ENCODE data around the gene RSPH9.
A peak's percentile ranks its signal among the peaks of the same experiment; 100 is the strongest.
"Not testable (repeated sequence)": the region's sequence is repeated elsewhere in the genome, so short reads cannot be mapped to it uniquely, and the experiment has no call there.

RSPH9 gene

DNA sequence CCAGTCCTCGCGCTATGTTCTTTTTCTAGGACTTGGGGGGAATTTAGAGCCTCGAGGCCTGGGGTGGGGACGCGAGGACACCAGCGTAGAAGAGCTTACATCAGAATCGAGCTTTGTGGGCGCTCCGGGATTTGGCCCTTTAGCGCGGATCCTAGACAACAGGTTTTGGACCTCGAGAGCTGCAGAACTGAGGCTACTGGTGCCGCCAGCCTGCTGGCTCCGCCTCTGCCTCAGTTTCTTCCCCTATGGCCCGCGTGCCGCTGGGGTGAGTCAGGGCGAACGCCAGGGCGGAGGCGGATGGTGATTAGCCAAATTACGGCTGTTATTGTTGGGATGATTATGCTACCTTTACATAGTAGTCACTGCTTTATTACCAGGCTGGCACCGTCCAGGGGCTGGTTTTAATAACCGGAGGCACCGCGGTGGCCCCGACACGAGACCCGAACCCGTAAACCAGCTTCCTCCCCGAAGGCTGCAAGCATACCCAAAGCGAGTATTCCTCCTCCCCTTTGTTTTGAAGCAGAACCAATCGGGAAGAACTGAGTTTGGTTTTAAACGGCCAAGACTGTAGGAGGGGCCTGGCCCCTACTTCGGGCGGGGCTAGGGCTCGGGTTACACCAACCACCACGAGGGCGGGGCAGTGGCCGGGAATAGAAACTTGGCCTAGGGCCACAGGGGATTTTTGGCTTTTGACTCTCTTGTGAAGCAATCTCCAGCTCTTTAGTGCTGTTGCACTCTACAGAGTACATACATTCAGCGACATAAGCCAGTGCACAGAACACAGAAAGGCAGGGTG lies 15.1 kb upstream of the RSPH9 start:
- DNase-seq = peak; percentile 97

- DNase-seq = no peak
These were observed 13.7 kb upstream of the RSPH9 start for GRCh38 chr6:43630980-43631619.

GRCh38 chr6:43633002-43633401 lies 11.8 kb upstream of the RSPH9 start:
- DNase-seq = not testable (repeated sequence)

DNA sequence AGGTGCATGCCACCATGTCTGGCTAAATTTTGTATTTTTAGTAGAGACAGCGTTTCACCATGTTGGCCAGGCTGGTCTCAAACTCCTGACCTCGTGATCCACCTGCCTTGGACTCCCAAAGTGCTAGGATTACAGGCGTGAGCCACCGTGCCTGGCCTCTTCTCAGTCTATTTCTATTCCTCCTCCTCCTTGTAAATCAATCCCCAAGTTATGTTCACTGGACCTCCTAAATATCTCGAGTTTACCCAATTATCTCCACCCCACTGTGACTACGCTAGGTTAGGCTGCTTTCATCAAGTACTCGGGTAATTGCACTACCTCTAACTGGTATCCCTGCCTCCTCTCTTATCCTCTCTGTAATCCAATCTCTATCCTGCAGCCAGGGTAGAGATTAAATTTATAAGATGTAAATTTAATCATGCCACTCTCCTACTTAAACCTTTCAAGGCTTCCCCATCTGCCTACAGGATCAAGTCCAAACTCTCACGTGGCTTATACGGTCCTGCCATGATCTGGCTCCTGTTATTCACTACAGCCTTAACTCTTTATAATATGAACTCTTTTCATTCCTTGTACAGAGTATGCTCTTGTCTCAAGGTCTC lies 10.0 kb upstream of the RSPH9 start:
- no peak for DNase-seq

GRCh38 chr6:43635387-43636307 lies 9.2 kb upstream of the RSPH9 start, which contains the start of gene MAD2L1BP:
Gene MAD2L1BP (plus strand): TSS chr6:43635840. CDS start chr6:43635876, 36 bp downstream.
- peak; percentile 91 for DNase-seq

GRCh38 chr6:43636308-43636659 lies 8.6 kb upstream of the RSPH9 start:
- peak; percentile 28 for DNase-seq

DNA sequence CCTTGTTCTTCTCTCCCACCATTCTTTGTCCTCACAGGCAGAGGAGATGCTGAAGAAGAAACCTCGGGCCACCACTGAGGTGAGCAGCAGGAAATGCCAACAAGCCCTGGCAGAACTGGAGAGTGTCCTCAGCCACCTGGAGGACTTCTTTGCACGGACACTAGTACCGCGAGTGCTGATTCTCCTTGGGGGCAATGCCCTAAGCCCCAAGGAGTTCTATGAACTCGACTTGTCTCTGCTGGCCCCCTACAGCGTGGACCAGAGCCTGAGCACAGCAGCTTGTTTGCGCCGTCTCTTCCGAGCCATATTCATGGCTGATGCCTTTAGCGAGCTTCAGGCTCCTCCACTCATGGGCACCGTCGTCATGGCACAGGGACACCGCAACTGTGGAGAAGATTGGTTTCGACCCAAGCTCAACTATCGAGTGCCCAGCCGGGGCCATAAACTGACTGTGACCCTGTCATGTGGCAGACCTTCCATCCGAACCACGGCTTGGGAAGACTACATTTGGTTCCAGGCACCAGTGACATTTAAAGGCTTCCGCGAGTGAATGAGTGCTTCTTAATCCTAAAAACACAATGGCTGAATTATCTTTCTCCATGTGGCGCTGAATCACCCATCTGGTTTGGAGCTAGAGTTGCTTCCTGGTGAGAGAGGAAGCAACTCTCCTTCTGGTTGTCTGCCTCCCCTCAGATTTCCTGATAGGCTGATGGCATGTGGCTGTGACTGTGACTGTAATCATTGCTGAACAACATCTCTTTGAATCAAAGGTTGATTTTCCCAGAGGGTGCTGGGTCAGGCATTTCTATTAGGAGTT lies 4.6 kb upstream of the RSPH9 start:
- no peak for DNase-seq

GRCh38 chr6:43645613-43645964 lies 753 bp downstream of the RSPH9 start:
- no peak for DNase-seq

- DNase-seq = no peak
These were observed 2.8 kb downstream of the RSPH9 start for GRCh38 chr6:43647613-43648012.

GRCh38 chr6:43648248-43648647 lies 3.4 kb downstream of the RSPH9 start:
- no peak for DNase-seq

- DNase-seq = not testable (repeated sequence)
These were observed 8.0 kb downstream of the RSPH9 start for GRCh38 chr6:43652822-43653221.

GRCh38 chr6:43657221-43657802 lies 12.5 kb downstream of the RSPH9 start:
- no peak for DNase-seq

DNA sequence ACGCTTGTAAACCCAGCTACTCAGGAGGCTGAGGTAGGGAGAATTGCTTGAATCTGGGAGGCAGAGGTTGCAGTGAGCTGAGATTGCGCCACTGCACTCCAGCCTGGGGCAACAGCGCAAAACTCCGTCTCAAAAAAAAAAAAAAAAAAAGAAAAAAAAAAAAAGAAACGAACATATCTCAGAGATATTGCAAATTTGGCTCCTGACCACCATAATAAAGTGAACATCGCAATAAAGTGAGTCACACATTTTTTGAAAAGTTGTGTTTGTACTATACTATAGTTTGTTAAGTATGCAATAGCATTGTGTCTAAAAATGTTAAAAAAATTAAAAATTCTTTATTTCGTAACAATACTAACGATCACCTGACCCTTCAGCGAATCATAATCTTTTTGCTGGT lies 13.3 kb downstream of the RSPH9 start:
- DNase-seq = no peak

GRCh38 chr6:43662948-43663347 lies 18.1 kb downstream of the RSPH9 start:
- peak; percentile 37 for DNase-seq

DNA sequence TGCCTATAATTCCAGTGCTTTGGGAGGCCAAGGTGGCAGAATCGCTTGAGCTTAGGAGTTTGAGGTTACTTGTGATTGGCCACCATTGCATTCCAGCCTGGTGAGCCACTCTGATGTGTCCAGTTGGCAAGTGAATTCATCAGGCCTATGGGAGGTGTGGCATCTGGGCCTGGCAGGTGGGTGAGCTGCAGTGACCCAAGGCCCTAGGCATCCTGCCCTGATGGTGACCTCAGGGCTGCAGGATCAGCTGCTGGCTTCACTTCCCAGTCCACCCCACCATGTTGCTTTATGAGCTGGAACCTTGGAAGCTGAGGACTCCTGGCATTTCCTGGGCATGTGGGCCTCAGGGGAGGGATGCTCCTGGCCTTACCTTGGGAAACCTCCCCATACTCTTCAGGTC lies 20.5 kb downstream of the RSPH9 start:
- DNase-seq = no peak

DNA sequence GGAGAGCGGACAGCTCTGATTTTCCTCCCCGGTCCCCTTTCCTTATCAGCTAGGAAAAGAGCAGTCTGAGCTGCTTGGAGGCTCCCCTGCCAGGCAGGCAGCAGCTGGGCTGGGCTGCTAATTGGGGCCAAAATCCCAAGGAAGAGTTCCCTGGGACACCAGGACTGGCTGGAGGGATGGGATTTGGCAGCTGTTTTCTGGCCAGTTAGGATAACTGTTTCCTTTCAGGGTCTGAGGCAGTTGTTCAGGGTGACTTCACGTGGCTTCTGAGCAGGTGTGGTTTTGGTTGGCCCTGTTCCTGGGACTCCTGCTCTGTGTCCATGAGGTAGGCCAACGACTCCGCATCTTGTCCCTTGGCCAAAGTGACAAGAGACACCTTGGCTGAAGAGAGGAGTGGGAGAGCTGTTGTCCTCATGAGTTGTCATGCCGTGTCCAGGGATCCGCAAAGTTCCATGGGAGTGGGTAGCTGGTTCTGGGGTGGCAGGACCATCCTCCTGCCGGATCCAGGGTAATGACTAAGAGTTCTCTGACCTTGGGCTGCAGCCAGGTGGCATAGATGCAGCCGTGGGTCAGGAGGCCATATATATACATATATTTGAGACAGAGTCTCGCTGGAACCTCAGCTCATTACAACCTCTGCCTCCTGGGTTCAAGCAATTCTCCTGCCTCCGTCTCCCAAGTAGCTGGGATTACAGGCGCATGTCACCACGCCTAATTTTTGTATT lies 21.5 kb downstream of the RSPH9 start:
- DNase-seq = no peak

DNA sequence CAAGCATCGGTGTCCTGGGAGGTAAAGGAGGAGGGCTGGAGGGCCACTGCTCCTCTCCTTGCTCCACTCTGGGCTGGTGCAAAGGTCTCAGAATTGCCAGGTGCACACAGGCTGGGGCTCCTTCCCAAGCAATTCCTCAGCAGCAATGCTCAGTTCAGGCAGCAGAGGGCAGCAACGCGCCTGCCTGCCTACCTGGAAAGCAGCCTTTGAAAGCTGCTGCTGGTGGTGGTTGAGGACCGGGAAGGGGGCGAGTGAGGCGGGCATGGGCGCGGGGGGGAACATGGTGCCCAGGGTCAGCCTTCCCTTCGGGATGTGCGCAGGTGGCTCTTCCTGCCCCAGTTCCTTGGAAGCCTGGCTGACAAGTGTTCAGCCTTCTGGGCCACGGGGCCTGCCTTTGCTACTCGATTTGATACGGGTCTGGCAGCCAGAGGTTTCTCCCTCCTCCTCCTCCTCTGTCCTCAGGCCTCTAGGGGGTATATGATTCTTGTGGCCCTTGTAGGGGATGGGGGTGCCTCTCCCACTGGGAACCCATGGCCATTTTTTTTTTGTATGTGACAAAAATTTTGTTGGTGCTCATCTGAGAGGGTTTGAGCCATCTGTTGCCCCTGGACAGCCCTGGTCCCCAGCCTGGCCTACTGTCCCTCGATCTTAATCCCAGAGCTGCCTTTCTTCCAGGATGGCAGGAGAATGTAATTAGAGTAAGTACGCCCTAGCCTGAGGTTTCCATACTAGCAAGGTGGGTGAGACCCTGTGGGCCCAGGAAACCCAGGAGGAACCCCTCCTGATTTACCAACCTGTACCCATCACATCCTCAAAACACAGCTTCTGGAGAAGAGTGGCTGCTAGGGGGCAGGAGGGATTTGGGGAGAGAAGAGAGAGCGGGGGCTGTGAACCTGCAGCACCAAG lies 22.7 kb downstream of the RSPH9 start:
- peak; percentile 86 for DNase-seq

GRCh38 chr6:43668151-43669028 lies 23.6 kb downstream of the RSPH9 start:
- DNase-seq = peak; percentile 63

Measured in activated CD4-positive, alpha-beta T cell treated with anti-CD3 and anti-CD28 coated beads, Interleukin-10, Interleukin-2, amounts not matched to agents 100 ng/mL and 50 ng/mL, durations not matched to agents 16 hours and 8 hours (primary cell).